B cell (primary cell): ENCODE results near the gene CAGE1.

Experiments used
- EZH2 ChIP-seq: IDR thresholded peaks from 2 replicates; pipeline ENCODE4 v1.6.1; 2012; ENCODE audit warnings: borderline replicate concordance, low read depth, mild to moderate bottlenecking, moderate library complexity, low read length; ENCODE audit not compliant: insufficient read depth, poor library complexity, severe bottlenecking
- TF ChIP-seq, protein P1 (sequence below): fragments of 200-600 bp; IDR thresholded peaks from one replicate; pipeline ENCODE4 v1.8.0; 2022; ENCODE audit warnings: antibody characterized with exemption, mild to moderate bottlenecking

DNA sequence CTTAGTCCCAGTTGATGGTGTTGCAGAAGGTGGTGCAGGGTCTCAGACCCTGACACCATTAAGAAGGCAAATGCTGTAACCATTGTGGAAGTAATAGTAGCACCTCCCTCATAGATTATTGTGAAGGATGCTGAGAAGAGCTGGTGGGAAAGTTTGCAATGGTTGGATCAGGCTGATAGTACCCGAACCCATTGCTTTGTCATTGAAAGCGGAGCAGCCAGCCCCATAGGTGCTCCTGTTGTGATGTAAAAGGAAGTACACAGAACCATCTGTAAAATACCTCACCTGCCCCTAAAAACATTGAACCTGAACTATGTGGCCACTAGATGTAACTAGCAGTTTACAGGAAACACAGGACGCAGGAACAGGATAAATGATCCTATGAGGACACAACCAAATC lies 31.5 kb upstream of the CAGE1 start:
- TF ChIP-seq, protein P1, sequence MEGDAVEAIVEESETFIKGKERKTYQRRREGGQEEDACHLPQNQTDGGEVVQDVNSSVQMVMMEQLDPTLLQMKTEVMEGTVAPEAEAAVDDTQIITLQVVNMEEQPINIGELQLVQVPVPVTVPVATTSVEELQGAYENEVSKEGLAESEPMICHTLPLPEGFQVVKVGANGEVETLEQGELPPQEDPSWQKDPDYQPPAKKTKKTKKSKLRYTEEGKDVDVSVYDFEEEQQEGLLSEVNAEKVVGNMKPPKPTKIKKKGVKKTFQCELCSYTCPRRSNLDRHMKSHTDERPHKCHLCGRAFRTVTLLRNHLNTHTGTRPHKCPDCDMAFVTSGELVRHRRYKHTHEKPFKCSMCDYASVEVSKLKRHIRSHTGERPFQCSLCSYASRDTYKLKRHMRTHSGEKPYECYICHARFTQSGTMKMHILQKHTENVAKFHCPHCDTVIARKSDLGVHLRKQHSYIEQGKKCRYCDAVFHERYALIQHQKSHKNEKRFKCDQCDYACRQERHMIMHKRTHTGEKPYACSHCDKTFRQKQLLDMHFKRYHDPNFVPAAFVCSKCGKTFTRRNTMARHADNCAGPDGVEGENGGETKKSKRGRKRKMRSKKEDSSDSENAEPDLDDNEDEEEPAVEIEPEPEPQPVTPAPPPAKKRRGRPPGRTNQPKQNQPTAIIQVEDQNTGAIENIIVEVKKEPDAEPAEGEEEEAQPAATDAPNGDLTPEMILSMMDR, result no peak
- no peak for TF ChIP-seq EZH2
